Right lobe of liver (tissue), 6 donors: ENCODE results near the gene CREB3L2. TPM values are rescaled to one million over a fixed set of nuclear protein-coding genes. Genes with fewer than 3 reads are reported as not detected.
"Not testable (repeated sequence)": the region's sequence is repeated elsewhere in the genome, so short reads cannot be mapped to it uniquely, and the experiment has no call there.

ENCODE experiments used
- ATAC-seq, 4 donors: fragments of 200-7000 bp; cut with Tn5 transposase; one replicate each; pipeline ENCODE4 v1.9.1; 2020; ENCODE audit warnings: mild to moderate bottlenecking in 4 of 4, moderate library complexity in 4 of 4
- DNase-seq, 3 donors: peaks; one replicate each; pipeline ENCODE4 v3.0.0-alpha.2; 2020
- H3K27ac ChIP-seq, 3 donors: fragments of 200-600 bp; one replicate each; pipeline ENCODE4 v1.8.0; 2022
- H3K27me3 ChIP-seq, 2 donors: fragments of 200-600 bp; one replicate each; pipeline ENCODE4 v1.8.0; 2022
- H3K36me3 ChIP-seq, 4 donors: fragments of 200-600 bp; sonication (generic) in 1 of 4; one replicate each; pipeline versions ENCODE4 v1.5.1 to v1.8.0; 2017 to 2022; ENCODE audit warnings: control low read depth in 1 of 4
- H3K4me1 ChIP-seq, 4 donors: fragments of 200-600 bp; sonication (generic) in 1 of 4; one replicate each; pipeline versions ENCODE4 v1.5.1 to v1.8.0; 2017 to 2022; ENCODE audit warnings: control low read depth in 1 of 4
- H3K4me3 ChIP-seq, 3 donors: fragments of 200-600 bp; one replicate each; pipeline ENCODE4 v1.8.0; 2022
- H3K9me3 ChIP-seq, 4 donors: fragments of 200-600 bp; sonication (generic) in 1 of 4; one replicate each; pipeline versions ENCODE4 v1.5.1 to v1.8.0; 2017 to 2022; ENCODE audit warnings: control low read depth in 1 of 4
- CTCF ChIP-seq, 4 donors: fragments of 200-600 bp in 3 of 4; fragments of 450-650 bp in 1 of 4; IDR thresholded peaks; one replicate each; pipeline versions ENCODE4 v1.5.1 to v1.8.0; 2016 to 2022; ENCODE audit warnings: antibody characterized with exemption in 4 of 4, mild to moderate bottlenecking in 2 of 4
- POLR2A ChIP-seq: fragments of 450-650 bp; IDR thresholded peaks from one replicate; pipeline ENCODE4 v1.6.1; 2017; ENCODE audit warnings: antibody characterized with exemption, mild to moderate bottlenecking
- WGBS: methylation state at CpG from one replicate; pipeline ENCODE4 v1.1.6; 2018; ENCODE audit warnings: low coverage, low lambda C conversion rate; ENCODE audit not compliant: insufficient coverage; ENCODE audit errors: missing lambda C conversion rate; 5-methylcytosine and 5-hydroxymethylcytosine counted together
- intact Hi-C, 2 donors: fragments of 100-400 bp; cut with DNase I; formaldehyde crosslinking; loops; one replicate each; pipeline versions ENCODE4 v1.11.2 to v1.14.1; 2022
- total RNA-seq, 6 experiments: library from RNA; depleted of rRNA in 2 of 6; stranded (reverse); fragments of >200 nt in 2 of 6; fragmentation: NEBNext Ultra II Directional in 3 of 6; extraction: Animal tissue kit (Norgen Biotek cat#: 25700) in 3 of 6; gene quantifications; one replicate each; pipeline versions ENCODE4 v1.1.0 to v1.2.4, GENCODE V29; 2016 to 2023
- donor health status: DM: no; HTN: yes; CAD: no.
- donor health status: DM: no; HTN: no; CAD: no.
- donor health status: DM: no; HTN: no; CAD: no.
- donor health status: DM: no; HTN: yes; CAD: no.
- donor health status: DM: no; HTN: yes; CAD: no.

The CREB3L2 gene
- total RNA-seq, 6 experiments from 2014 or later = 11.5 to 29.9 (median 18.2) TPM

GRCh38 chr7:137835486-137836112, 166.3 kb downstream of the CREB3L2 start:
- DNase-seq (no peak), ATAC-seq (no peak)
- TF ChIP-seq CTCF (IDR thresholded peaks at IDR 0.05) = no peak
- H3K4me1 ChIP-seq = peaks cover 0 to 21% (median under 1%) of the 10 kb centered on the region in 4 donors
- H3K36me3 ChIP-seq = no peaks in the 10 kb centered on the region
- WGBS = 82% methylated on average over 3 of the region's 3 CpGs
- H3K27ac ChIP-seq = no peak overlapping the region
- no peaks in the 10 kb centered on the region for H3K27me3 ChIP-seq
- intact Hi-C loops = no loop called here
- no peak overlapping the region for H3K4me3 ChIP-seq
- no peaks in the 10 kb centered on the region for H3K9me3 ChIP-seq

GRCh38 chr7:137834552-137834951, 167.3 kb downstream of the CREB3L2 start:
- ATAC-seq = no peak
- DNase-seq = no peak
- no peaks in the 10 kb centered on the region for H3K36me3 ChIP-seq
- H3K27ac ChIP-seq = no peak overlapping the region
- H3K27me3 ChIP-seq = no peaks in the 10 kb centered on the region
- H3K4me3 ChIP-seq = no peak overlapping the region
- TF ChIP-seq POLR2A (no peak), CTCF (IDR thresholded peaks at IDR 0.05) (no peak)
- peaks cover 0 to 24% (median 0%) of the 10 kb centered on the region in 4 donors for H3K4me1 ChIP-seq
- intact Hi-C loops = no loop called here
- H3K9me3 ChIP-seq = no peaks in the 10 kb centered on the region
- 100% methylated on average over 1 of the region's 1 CpG for WGBS

GRCh38 chr7:137832990-137833389, 168.9 kb downstream of the CREB3L2 start:
- H3K27me3 ChIP-seq, H3K36me3 ChIP-seq, H3K27ac ChIP-seq, H3K9me3 ChIP-seq, ATAC-seq, DNase-seq, H3K4me3 ChIP-seq, intact Hi-C loops: not testable (repeated sequence)
- WGBS = 70% methylated on average over 2 of the region's 2 CpGs
- peaks cover 0 to 30% (median 0%) of the 10 kb centered on the region in 4 donors for H3K4me1 ChIP-seq

GRCh38 chr7:137832382-137832781, 169.5 kb downstream of the CREB3L2 start:
- Histone ChIP-seq H3K4me1 (peaks cover 0 to 30% (median 0%) of the 10 kb centered on the region in 4 donors), H3K27me3 (no peaks in the 10 kb centered on the region), H3K36me3 (no peaks in the 10 kb centered on the region), H3K27ac (no peak overlapping the region), H3K9me3 (no peaks in the 10 kb centered on the region), H3K4me3 (no peak overlapping the region)
- DNase-seq = no peak
- intact Hi-C loops = no loop called here
- TF ChIP-seq POLR2A = no peak
- ATAC-seq = no peak
- WGBS = 94% methylated on average over 2 of the region's 2 CpGs

- DNase-seq (peak in 1 of 3 donors; percentile 53), ATAC-seq (peak in 1 of 4 donors; percentile 43)
- H3K27me3 ChIP-seq, H3K9me3 ChIP-seq, intact Hi-C loops, H3K36me3 ChIP-seq, H3K4me3 ChIP-seq, H3K27ac ChIP-seq: not testable (repeated sequence)
- H3K4me1 ChIP-seq = peaks cover 0 to 30% (median 0%) of the 10 kb centered on the region in 4 donors
- 100% methylated on average over 1 of the region's 1 CpG for WGBS
Measured at GRCh38 chr7:137831555-137831954, 170.3 kb downstream of the CREB3L2 start.

GRCh38 chr7:137829337-137829992, 172.4 kb downstream of the CREB3L2 start:
- ATAC-seq = peak in 3 of 4 donors; percentile 37 to 66 (median 63)
- TF ChIP-seq CTCF (IDR thresholded peaks at IDR 0.05) (no peak), POLR2A (no peak)
- intact Hi-C loops = no loop called here

More at GRCh38 chr7:137829337-137829992, 172.4 kb downstream of the CREB3L2 start:
- no peaks in the 10 kb centered on the region for H3K9me3 ChIP-seq
- H3K36me3 ChIP-seq = no peaks in the 10 kb centered on the region
- WGBS = 26% methylated on average over 7 of the region's 7 CpGs
- no peak overlapping the region for H3K4me3 ChIP-seq
- DNase-seq = no peak
- H3K4me1 ChIP-seq = peaks cover 0 to 30% (median 0%) of the 10 kb centered on the region in 4 donors
- H3K27ac ChIP-seq = no peak overlapping the region
- no peaks in the 10 kb centered on the region for H3K27me3 ChIP-seq
